GM12878 (cell line): ENCODE data around the gene COL24A1. TPM values are rescaled to one million over a fixed set of nuclear protein-coding genes. Genes with fewer than 3 reads are reported as not detected.

Source experiments
- ATAC-seq: fragments of 200-7000 bp; cut with Tn5 transposase; 3 replicates; pipeline ENCODE4 v1.9.1; 2020; ENCODE audit warnings: mild to moderate bottlenecking, moderate library complexity
- BruUV-seq: library from RNA; stranded (reverse); fragments of 400-500 nt; replicated peaks from 2 replicates; lab custom pipeline; 2021; lab: Mats Ljungman, UMichigan
- CTCF ChIA-PET: fragments of 300-600 bp; sonication (Branson Sonifier 250); formaldehyde crosslinking; extraction: SDS; loops from one replicate; lab custom pipeline; 2021; ENCODE audit warnings: inconsistent platforms; lab: Yijun Ruan, JAX
- POLR2A ChIA-PET: fragments of 350-600 bp; formaldehyde crosslinking; extraction: SDS; loops from one replicate; lab custom pipeline; 2021; ENCODE audit warnings: inconsistent platforms; lab: Charles Lee
- RAD21 ChIA-PET: fragments of 300-600 bp; sonication (Branson Sonifier 250); formaldehyde crosslinking; loops from one replicate; lab custom pipeline; 2023; ENCODE audit warnings: antibody characterized with exemption; ENCODE audit not compliant: unreplicated experiment; lab: Charles Lee
- SMC1A ChIA-PET: fragments of 300-600 bp; sonication (Branson Sonifier 250); formaldehyde crosslinking; loops from one replicate; lab custom pipeline; 2023; ENCODE audit not compliant: unreplicated experiment, uncharacterized antibody; lab: Charles Lee
- DNase-seq: peaks from one replicate; pipeline ENCODE4 v3.0.0-alpha.2; 2011; ENCODE audit warnings: low read depth, low spot score
- FAIRE-seq: peaks from 3 replicates; lab custom pipeline; 2011; peaks lifted over from hg19 to GRCh38; lab: Jason Lieb, UNC
- H2AFZ ChIP-seq: 2 replicates; pipeline ENCODE4 v1.6.0; 2011; ENCODE audit warnings: low read depth, low read length, control low read depth; ENCODE audit not compliant: control insufficient read depth
- H3K27ac ChIP-seq: 2 replicates; pipeline ENCODE4 v1.5.1; 2011; ENCODE audit warnings: control low read depth; ENCODE audit not compliant: control insufficient read depth, insufficient read depth
- H3K27me3 ChIP-seq, 2 experiments: replicated peaks in 1 of 2; 2 replicates each; pipeline versions ENCODE4 v1.6.0 to v1.6.1; 2011; ENCODE audit warnings: low read length in 1 of 2; ENCODE audit not compliant: control insufficient read depth in 2 of 2, insufficient read depth in 2 of 2
- H3K36me3 ChIP-seq, 2 experiments: 2 replicates each; pipeline ENCODE4 v1.5.1; 2011; ENCODE audit warnings: low read length in 1 of 2; ENCODE audit not compliant: control insufficient read depth in 2 of 2, insufficient read depth in 2 of 2
- H3K4me1 ChIP-seq: 2 replicates; pipeline ENCODE4 v1.6.1; 2011; ENCODE audit warnings: mild to moderate bottlenecking, low read length, moderate library complexity, mixed read lengths; ENCODE audit not compliant: control insufficient read depth, insufficient read depth
- H3K4me2 ChIP-seq: 2 replicates; pipeline ENCODE4 v1.6.0; 2011; ENCODE audit warnings: control low read depth; ENCODE audit not compliant: control insufficient read depth, insufficient read depth
- H3K4me3 ChIP-seq: fragments of 200-600 bp; sonication (generic); 2 replicates; pipeline ENCODE4 v1.5.1; 2016
- H3K79me2 ChIP-seq: 2 replicates; pipeline ENCODE4 v1.6.0; 2011; ENCODE audit warnings: low read length; ENCODE audit not compliant: control insufficient read depth, insufficient read depth
- H3K9ac ChIP-seq: 2 replicates; pipeline ENCODE4 v1.8.0; 2011; ENCODE audit warnings: low read length, control low read depth, mixed read lengths; ENCODE audit not compliant: control insufficient read depth, insufficient read depth
- H3K9me3 ChIP-seq: replicated peaks from 3 replicates; pipeline ENCODE4 v1.5.1; 2011; ENCODE audit warnings: mild to moderate bottlenecking, low read length; ENCODE audit not compliant: control insufficient read depth, insufficient read depth
- H4K20me1 ChIP-seq: 2 replicates; pipeline ENCODE4 v1.6.0; 2011; ENCODE audit not compliant: control insufficient read depth, insufficient read depth
- ASH2L ChIP-seq: fragments of 300-600, 200-600 bp; sonication (generic); IDR thresholded peaks from 2 replicates; pipeline ENCODE4 v1.6.1; 2017; ENCODE audit warnings: low read depth, mild to moderate bottlenecking, borderline replicate concordance
- BMI1 ChIP-seq: fragments of 450-650 bp; IDR thresholded peaks from 2 replicates; pipeline ENCODE4 v1.6.1; 2016; ENCODE audit warnings: mild to moderate bottlenecking, moderate library complexity, borderline replicate concordance
- E2F4 ChIP-seq: IDR thresholded peaks from 2 replicates; pipeline ENCODE4 v1.6.1; 2012; ENCODE audit warnings: low read depth, low read length, improper control_type of control experiment
- EP300 ChIP-seq, 2 experiments: fragments of 150-350 bp in 1 of 2; IDR thresholded peaks; 2 replicates each; pipeline ENCODE4 v1.6.1; 2011 to 2012; ENCODE audit warnings: low read depth in 2 of 2, low read length in 2 of 2, borderline replicate concordance in 1 of 2, improper control_type of control experiment in 1 of 2, inconsistent platforms in 1 of 2; ENCODE audit not compliant: control insufficient read depth in 1 of 2
- HCFC1 ChIP-seq: fragments of 150-350 bp; IDR thresholded peaks from 2 replicates; pipeline ENCODE4 v1.6.1; 2014; ENCODE audit warnings: low read length
- HDAC2 ChIP-seq: fragments of 200-600 bp; sonication (generic); IDR thresholded peaks from 2 replicates; pipeline ENCODE4 v1.6.1; 2017
- NFIC ChIP-seq: IDR thresholded peaks from 2 replicates; pipeline ENCODE4 v1.6.1; 2012; ENCODE audit warnings: low read depth, mild to moderate bottlenecking, inconsistent platforms, low read length, moderate library complexity
- REST ChIP-seq: IDR thresholded peaks from 2 replicates; pipeline ENCODE4 v1.6.1; 2012; ENCODE audit warnings: mild to moderate bottlenecking, low read depth, low read length
- USF2 ChIP-seq: IDR thresholded peaks from 2 replicates; pipeline ENCODE4 v1.6.1; 2011; ENCODE audit warnings: low read depth, low read length, improper control_type of control experiment, borderline replicate concordance
- ZBED1 ChIP-seq: IDR thresholded peaks from 2 replicates; pipeline ENCODE4 v1.6.1; 2016; ENCODE audit warnings: borderline replicate concordance
- ZNF217 ChIP-seq: fragments of 450-650 bp; IDR thresholded peaks from 2 replicates; pipeline ENCODE4 v1.6.1; 2017; ENCODE audit warnings: antibody characterized with exemption, mild to moderate bottlenecking
- ZNF687 ChIP-seq: fragments of 450-650 bp; IDR thresholded peaks from 2 replicates; pipeline ENCODE4 v1.6.1; 2017; ENCODE audit warnings: mild to moderate bottlenecking, moderate library complexity
- in situ Hi-C: fragments of 300-500 bp; cut with MboI; formaldehyde crosslinking; loops from 9 replicates; pipeline ENCODE4 v1.14.3; 2018; ENCODE audit warnings: mixed read lengths
- intact Hi-C: fragments of 100-400 bp; cut with micrococcal nuclease; formaldehyde crosslinking; loops from one replicate; pipeline ENCODE4 v1.14.2; 2022; ENCODE audit not compliant: unreplicated experiment
- polyA plus RNA-seq, 11 experiments: library from polyadenylated mRNA; depleted of rRNA in 4 of 11; unstranded in 6 of 11; stranded (reverse) in 5 of 11; fragments of >200 nt; fragmentation: Nextera tagmentation in 4 of 11; fragmentation: Illumina TruSeq in 1 of 11; extraction: Ambion mirVana in 4 of 11; extraction: Trizol in 1 of 11; gene quantifications; 1 replicate in 1 of 11; 2 replicates in 10 of 11; pipeline versions ENCODE4 v1.2.1 to v1.2.3, GENCODE V29; 2011 to 2016; ENCODE audit warnings: inconsistent platforms in 2 of 11, missing spikeins in 2 of 11, low read depth in 1 of 11
- total RNA-seq, 4 experiments: library from RNA; depleted of rRNA in 3 of 4; stranded (reverse); fragments of >200 nt in 3 of 4; fragmentation: Illumina TruSeq in 1 of 4; extraction: Trizol in 1 of 4; gene quantifications; 2 replicates each; pipeline versions ENCODE4 v1.2.1 to v1.2.3, GENCODE V29; 2013 to 2021

The COL24A1 gene
- total and polyA plus RNA-seq, 10 of the 15 experiments (the other 5 are each of a cell fraction or from before 2014, with no cell fraction given), result 0.19 to 4.1 (median 2.0) TPM

GRCh38 chr1:86067626-86068025 is 88.9 kb downstream of the COL24A1 start:
- SMC1A ChIA-PET, result interaction anchor here (0.7 kb wide), 1 partner anchor 31 kb away, joined by 3 read pairs; no protein-coding TSS in a partner anchor
- Histone ChIP-seq H3K9ac (no peak overlapping the region), H2AFZ (no peak overlapping the region), H3K79me2 (no peaks in the 10 kb centered on the region), H4K20me1 (no peaks in the 10 kb centered on the region)
- intact Hi-C loops, result no loop called here
- in situ Hi-C loops, result no loop called here
- TF ChIP-seq BMI1 (no peak), ASH2L (no peak), ZNF217 (no peak), E2F4 (no peak), HCFC1 (no peak), ZBED1 (no peak), NFIC (no peak), REST (no peak), USF2 (no peak), ZNF687 (no peak), EP300 (IDR thresholded peaks at IDR 0.05; ENCODE audit: borderline replicate concordance in 1 of 2, control insufficient read depth in 1 of 2, low read depth in 2 of 2, low read length in 2 of 2) (no peak), HDAC2 (no peak)
- TF ChIP-seq, all 136 proteins: peak for 0
- ChIA-PET POLR2A (no interaction called here), CTCF (no interaction called here), RAD21 (no interaction called here)
- Histone ChIP-seq H3K36me3 (no peaks in the 10 kb centered on the region), H3K4me3 (no peak overlapping the region), H3K27me3 (no peaks in the 10 kb centered on the region), H3K4me2 (no peak overlapping the region), H3K4me1 (no peaks in the 10 kb centered on the region), H3K9me3 (no peaks in the 10 kb centered on the region), H3K27ac (no peak overlapping the region)
- ATAC-seq (no peak), DNase-seq (no peak), FAIRE-seq (no peak)
- no TSS peak for BruUV-seq
